ENCODE data around the gene MAPK8. TPM values are rescaled to one million over a fixed set of nuclear protein-coding genes. Genes with fewer than 3 reads are reported as not detected.

MAPK8 gene
- total RNA-seq, 1 donor from 2014 or later = 57.1 TPM

DNA sequence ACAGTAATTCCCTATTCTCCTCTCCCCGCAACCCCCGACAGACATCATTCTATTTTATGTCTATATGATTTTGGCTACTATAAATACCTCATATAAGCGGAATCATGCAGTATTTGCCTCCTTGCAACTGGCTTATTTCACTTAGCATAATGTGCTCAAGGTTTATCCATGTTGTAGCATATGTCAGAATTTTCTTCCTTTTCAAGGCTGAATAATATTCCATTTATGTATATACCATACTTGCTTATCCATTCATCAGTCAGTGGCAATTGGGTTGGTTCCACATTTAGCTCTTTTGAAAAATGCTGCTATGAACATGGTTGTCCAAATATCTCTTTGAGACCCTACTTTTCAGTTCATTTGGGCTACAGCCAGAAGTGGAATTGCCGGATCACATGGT is 106.5 kb downstream of the MAPK8 start:
- H3K4me3 Mint-ChIP-seq (ENCODE audit: unreplicated experiment) = no peak overlapping the region
- no peak overlapping the region for H3K27ac Mint-ChIP-seq (ENCODE audit: unreplicated experiment)
- peaks cover 21% of the 10 kb centered on the region for H3K9me3 Mint-ChIP-seq (ENCODE audit: unreplicated experiment)
- no peaks in the 10 kb centered on the region for H3K27me3 Mint-ChIP-seq (ENCODE audit: unreplicated experiment)
- no peak for TF ChIP-seq CTCF (IDR thresholded peaks at IDR 0.05)
- H3K36me3 Mint-ChIP-seq (ENCODE audit: unreplicated experiment) = peaks cover 41% of the 10 kb centered on the region
- DNase-seq (ENCODE audit: extremely low spot score, unreplicated experiment) = no peak
- peaks cover 16% of the 10 kb centered on the region for H3K4me1 Mint-ChIP-seq (ENCODE audit: unreplicated experiment)

- Mint-ChIP-seq H3K4me1 (ENCODE audit: unreplicated experiment) (peaks cover 16% of the 10 kb centered on the region), H3K36me3 (ENCODE audit: unreplicated experiment) (peaks cover 41% of the 10 kb centered on the region), H3K27ac (ENCODE audit: unreplicated experiment) (no peak overlapping the region), H3K27me3 (ENCODE audit: unreplicated experiment) (no peaks in the 10 kb centered on the region), H3K4me3 (ENCODE audit: unreplicated experiment) (no peak overlapping the region), H3K9me3 (ENCODE audit: unreplicated experiment) (peaks cover 21% of the 10 kb centered on the region)
- no peak for DNase-seq (ENCODE audit: extremely low spot score, unreplicated experiment)
- no peak for TF ChIP-seq CTCF (IDR thresholded peaks at IDR 0.05)
These were observed 107.7 kb downstream of the MAPK8 start for GRCh38 chr10:48414160-48414559.

GRCh38 chr10:48414778-48415177 is 108.3 kb downstream of the MAPK8 start:
- Mint-ChIP-seq H3K27ac (ENCODE audit: unreplicated experiment) (peak overlapping the region; percentile 44), H3K4me3 (ENCODE audit: unreplicated experiment) (no peak overlapping the region), H3K4me1 (ENCODE audit: unreplicated experiment) (peaks cover 16% of the 10 kb centered on the region), H3K9me3 (ENCODE audit: unreplicated experiment) (peaks cover 21% of the 10 kb centered on the region), H3K27me3 (ENCODE audit: unreplicated experiment) (no peaks in the 10 kb centered on the region), H3K36me3 (ENCODE audit: unreplicated experiment) (peaks cover 42% of the 10 kb centered on the region)
- TF ChIP-seq CTCF (IDR thresholded peaks at IDR 0.05) = no peak
- DNase-seq (ENCODE audit: extremely low spot score, unreplicated experiment) = no peak

GRCh38 chr10:48416584-48417232 is 110.2 kb downstream of the MAPK8 start:
- TF ChIP-seq CTCF (IDR thresholded peaks at IDR 0.05) = peak; percentile 12
- no peak for DNase-seq (ENCODE audit: extremely low spot score, unreplicated experiment)
- H3K27ac Mint-ChIP-seq (ENCODE audit: unreplicated experiment) = no peak overlapping the region

DNA sequence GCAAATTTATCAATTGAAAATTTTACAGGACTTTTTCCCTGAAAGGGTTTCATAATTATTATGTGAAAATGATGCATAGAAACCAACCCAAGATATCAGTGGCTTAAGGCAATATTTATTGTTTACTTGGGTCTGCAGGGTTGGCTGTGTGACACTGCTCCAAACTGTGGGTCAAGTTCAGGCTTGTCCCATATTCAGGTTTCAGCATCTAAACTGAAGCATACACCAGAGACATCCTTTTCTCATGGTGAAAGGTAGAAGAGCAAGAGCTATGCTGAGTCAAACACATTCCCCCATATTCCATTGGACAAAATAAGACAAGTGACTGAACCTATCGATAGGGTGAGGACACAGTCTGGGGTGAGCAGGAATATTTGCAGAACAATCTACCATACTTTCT is 110.9 kb downstream of the MAPK8 start:
- TF ChIP-seq CTCF (IDR thresholded peaks at IDR 0.05) = no peak
- H3K27me3 Mint-ChIP-seq (ENCODE audit: unreplicated experiment) = no peaks in the 10 kb centered on the region
- no peak overlapping the region for H3K4me3 Mint-ChIP-seq (ENCODE audit: unreplicated experiment)
- no peak overlapping the region for H3K27ac Mint-ChIP-seq (ENCODE audit: unreplicated experiment)
- peaks cover 10% of the 10 kb centered on the region for H3K9me3 Mint-ChIP-seq (ENCODE audit: unreplicated experiment)
- DNase-seq (ENCODE audit: extremely low spot score, unreplicated experiment) = no peak
- peaks cover 20% of the 10 kb centered on the region for H3K36me3 Mint-ChIP-seq (ENCODE audit: unreplicated experiment)
- peaks cover 16% of the 10 kb centered on the region for H3K4me1 Mint-ChIP-seq (ENCODE audit: unreplicated experiment)

More at GRCh38 chr10:48416584-48417232, 110.2 kb downstream of the MAPK8 start:
- peaks cover 27% of the 10 kb centered on the region for H3K36me3 Mint-ChIP-seq (ENCODE audit: unreplicated experiment)
- H3K4me3 Mint-ChIP-seq (ENCODE audit: unreplicated experiment) = no peak overlapping the region
- no peaks in the 10 kb centered on the region for H3K27me3 Mint-ChIP-seq (ENCODE audit: unreplicated experiment)
- H3K4me1 Mint-ChIP-seq (ENCODE audit: unreplicated experiment) = peaks cover 16% of the 10 kb centered on the region
- H3K9me3 Mint-ChIP-seq (ENCODE audit: unreplicated experiment) = peaks cover 15% of the 10 kb centered on the region
